ENCODE data around the gene STMND1. TPM values are rescaled to one million over a fixed set of nuclear protein-coding genes. Genes with fewer than 3 reads are reported as not detected.

The STMND1 gene
- total RNA-seq, 1 experiment from 2014 or later, result not detected

DNA sequence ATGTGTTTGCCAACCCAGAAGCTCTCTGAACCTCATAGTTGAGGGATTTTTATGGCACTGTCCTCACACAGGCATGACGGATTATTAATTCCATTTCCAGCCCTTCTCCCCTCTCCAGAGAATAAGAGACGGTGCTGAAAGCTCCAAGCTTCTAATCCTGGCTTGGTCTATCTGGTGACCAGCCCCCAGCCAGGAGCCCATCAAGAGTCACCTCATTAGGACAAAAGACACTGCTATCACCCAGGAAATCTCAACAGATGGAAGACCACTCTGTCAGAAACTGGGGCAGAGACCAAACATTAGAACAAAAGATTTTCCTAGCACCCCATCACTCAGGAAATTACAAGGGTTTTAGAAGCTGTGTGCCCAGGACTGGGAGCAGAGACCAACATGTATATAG lies 48.2 kb downstream of the STMND1 start:
- H3K9me3 ChIP-seq (ENCODE audit: low read depth, low read length, poor library complexity, severe bottlenecking), result peaks cover 4% of the 10 kb centered on the region
- H3K4me3 ChIP-seq (ENCODE audit: low read depth, low read length, poor library complexity, severe bottlenecking), result no peak overlapping the region
- ChIA-PET CTCF (interaction anchor here (0.6 to 0.7 kb wide), 2 partner anchors 407 to 872 kb away, joined by 3 read pairs; no protein-coding TSS in a partner anchor), POLR2A (ENCODE audit: low non-redundant PET) (interaction anchor here (0.7 kb wide), 1 partner anchor 119 kb away, joined by 5 read pairs; no protein-coding TSS in a partner anchor)
- no peak overlapping the region for H3K27ac ChIP-seq (ENCODE audit: low read depth, low read length, poor library complexity, severe bottlenecking)
- BruUV-seq (replicated peaks), result no TSS peak
- no peak for TF ChIP-seq EZH2 (IDR thresholded peaks at IDR 0.05; ENCODE audit: borderline replicate concordance, low read depth, low read length, poor library complexity, severe bottlenecking)
- TF ChIP-seq, protein P1, sequence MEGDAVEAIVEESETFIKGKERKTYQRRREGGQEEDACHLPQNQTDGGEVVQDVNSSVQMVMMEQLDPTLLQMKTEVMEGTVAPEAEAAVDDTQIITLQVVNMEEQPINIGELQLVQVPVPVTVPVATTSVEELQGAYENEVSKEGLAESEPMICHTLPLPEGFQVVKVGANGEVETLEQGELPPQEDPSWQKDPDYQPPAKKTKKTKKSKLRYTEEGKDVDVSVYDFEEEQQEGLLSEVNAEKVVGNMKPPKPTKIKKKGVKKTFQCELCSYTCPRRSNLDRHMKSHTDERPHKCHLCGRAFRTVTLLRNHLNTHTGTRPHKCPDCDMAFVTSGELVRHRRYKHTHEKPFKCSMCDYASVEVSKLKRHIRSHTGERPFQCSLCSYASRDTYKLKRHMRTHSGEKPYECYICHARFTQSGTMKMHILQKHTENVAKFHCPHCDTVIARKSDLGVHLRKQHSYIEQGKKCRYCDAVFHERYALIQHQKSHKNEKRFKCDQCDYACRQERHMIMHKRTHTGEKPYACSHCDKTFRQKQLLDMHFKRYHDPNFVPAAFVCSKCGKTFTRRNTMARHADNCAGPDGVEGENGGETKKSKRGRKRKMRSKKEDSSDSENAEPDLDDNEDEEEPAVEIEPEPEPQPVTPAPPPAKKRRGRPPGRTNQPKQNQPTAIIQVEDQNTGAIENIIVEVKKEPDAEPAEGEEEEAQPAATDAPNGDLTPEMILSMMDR (conservative IDR thresholded peaks at IDR 0.05; ENCODE audit: low read depth, low read length), result no peak
- no peak for DNase-seq (ENCODE audit: low spot score)
- no peaks in the 10 kb centered on the region for H3K36me3 ChIP-seq (ENCODE audit: insufficient read depth, low read length, poor library complexity, severe bottlenecking)
- H3K27me3 ChIP-seq (replicated peaks; ENCODE audit: insufficient read depth, low read depth, low read length, poor library complexity), result no peaks in the 10 kb centered on the region
- H3K4me1 ChIP-seq (ENCODE audit: insufficient read depth, low read length, poor library complexity, severe bottlenecking), result no peaks in the 10 kb centered on the region
- intact Hi-C loops (cut with micrococcal nuclease; ENCODE audit: unreplicated experiment), result no loop called here

DNA sequence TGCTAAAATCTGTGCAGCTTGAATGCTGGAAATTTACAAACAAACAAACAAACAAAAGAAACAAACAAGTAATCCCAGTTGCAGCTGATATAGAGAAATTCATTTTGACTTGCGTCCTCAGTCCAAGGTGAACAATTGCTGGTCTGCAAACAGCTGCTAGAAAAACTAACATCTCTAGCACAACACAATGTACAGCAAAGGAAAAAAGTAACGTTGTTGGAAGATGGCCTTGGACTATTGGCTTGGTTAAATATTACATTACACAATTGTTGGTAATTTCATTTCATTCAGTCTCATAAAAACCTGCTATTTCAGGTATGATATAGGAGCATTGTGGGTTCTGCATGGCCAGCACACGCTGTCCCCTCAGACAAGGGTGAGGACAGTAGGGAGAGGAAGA lies 50.0 kb downstream of the STMND1 start:
- intact Hi-C loops (cut with micrococcal nuclease; ENCODE audit: unreplicated experiment), result no loop called here
- H3K27ac ChIP-seq (ENCODE audit: low read depth, low read length, poor library complexity, severe bottlenecking), result no peak overlapping the region
- no peaks in the 10 kb centered on the region for H3K27me3 ChIP-seq (replicated peaks; ENCODE audit: insufficient read depth, low read depth, low read length, poor library complexity)
- no TSS peak for BruUV-seq (replicated peaks)
- H3K9me3 ChIP-seq (ENCODE audit: low read depth, low read length, poor library complexity, severe bottlenecking), result peaks cover 4% of the 10 kb centered on the region
- no peak overlapping the region for H3K4me3 ChIP-seq (ENCODE audit: low read depth, low read length, poor library complexity, severe bottlenecking)
- POLR2A ChIA-PET (ENCODE audit: low non-redundant PET), result no interaction called here
- no peak for DNase-seq (ENCODE audit: low spot score)
- H3K36me3 ChIP-seq (ENCODE audit: insufficient read depth, low read length, poor library complexity, severe bottlenecking), result no peaks in the 10 kb centered on the region
- TF ChIP-seq, protein P1 (conservative IDR thresholded peaks at IDR 0.05; ENCODE audit: low read depth, low read length), result no peak
- TF ChIP-seq EZH2 (IDR thresholded peaks at IDR 0.05; ENCODE audit: borderline replicate concordance, low read depth, low read length, poor library complexity, severe bottlenecking), result no peak
- CTCF ChIA-PET, result no interaction called here
- no peaks in the 10 kb centered on the region for H3K4me1 ChIP-seq (ENCODE audit: insufficient read depth, low read length, poor library complexity, severe bottlenecking)

DNA sequence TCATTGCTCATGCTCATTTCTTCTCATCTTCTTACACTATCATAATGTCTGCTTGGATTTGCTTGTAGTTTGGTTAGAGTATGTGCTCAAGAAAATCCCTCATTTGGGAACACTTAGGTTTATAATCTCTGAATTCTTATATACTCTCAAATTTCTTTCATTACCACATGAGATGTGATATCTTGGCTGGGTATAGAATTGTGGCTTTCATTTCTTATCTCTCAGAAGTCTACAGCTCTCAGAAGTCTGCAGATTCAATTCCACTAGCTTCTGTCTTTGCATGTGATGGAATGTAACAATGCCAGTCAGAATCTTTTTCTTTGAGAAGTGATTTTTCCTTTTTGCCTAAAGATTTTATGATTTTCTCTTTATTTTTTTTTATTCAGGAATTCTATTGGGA lies 50.9 kb downstream of the STMND1 start:
- ChIA-PET POLR2A (ENCODE audit: low non-redundant PET) (no interaction called here), CTCF (no interaction called here)
- no TSS peak for BruUV-seq (replicated peaks)
- no peaks in the 10 kb centered on the region for H3K27me3 ChIP-seq (replicated peaks; ENCODE audit: insufficient read depth, low read depth, low read length, poor library complexity)
- intact Hi-C loops (cut with micrococcal nuclease; ENCODE audit: unreplicated experiment), result no loop called here
- peaks cover 4% of the 10 kb centered on the region for H3K9me3 ChIP-seq (ENCODE audit: low read depth, low read length, poor library complexity, severe bottlenecking)
- no peaks in the 10 kb centered on the region for H3K4me1 ChIP-seq (ENCODE audit: insufficient read depth, low read length, poor library complexity, severe bottlenecking)
- DNase-seq (ENCODE audit: low spot score), result no peak
- H3K36me3 ChIP-seq (ENCODE audit: insufficient read depth, low read length, poor library complexity, severe bottlenecking), result no peaks in the 10 kb centered on the region
- no peak overlapping the region for H3K27ac ChIP-seq (ENCODE audit: low read depth, low read length, poor library complexity, severe bottlenecking)
- no peak for TF ChIP-seq EZH2 (IDR thresholded peaks at IDR 0.05; ENCODE audit: borderline replicate concordance, low read depth, low read length, poor library complexity, severe bottlenecking)
- no peak overlapping the region for H3K4me3 ChIP-seq (ENCODE audit: low read depth, low read length, poor library complexity, severe bottlenecking)

Data from A673 (cell line).